C1 segment of cervical spinal cord (tissue), 14 donors: ENCODE data around the gene BCHE.
A peak's percentile ranks its signal among the peaks of the same experiment; 100 is the strongest.

Source experiments
- DNase-seq, 14 donors: peaks; one replicate each; lab custom pipeline; 2025; lab: John Stamatoyannopoulos, UW

The BCHE gene

DNA sequence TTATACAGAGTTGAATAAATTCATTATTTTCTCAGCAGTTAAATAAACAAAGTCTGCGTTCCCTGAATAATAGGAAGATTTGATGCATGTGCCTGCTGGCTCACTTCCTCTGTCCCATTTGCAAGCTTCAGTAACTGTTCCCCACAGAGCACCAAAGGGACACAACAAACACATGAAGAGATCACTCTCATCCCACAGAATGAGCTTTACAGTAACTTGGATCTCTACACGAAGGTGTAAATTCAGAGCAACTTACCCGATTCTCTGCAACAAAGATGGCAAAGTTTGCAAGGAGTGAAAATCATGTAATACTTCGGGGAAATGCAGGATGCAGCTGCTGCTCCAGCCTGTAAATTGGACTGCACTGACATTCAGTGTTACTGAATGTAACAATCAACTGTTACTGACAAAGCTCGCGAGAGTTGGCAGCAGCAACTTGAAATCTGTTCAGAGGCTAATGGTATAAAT is at the start of gene BCHE:
BCHE (minus strand) TSS at position 366 of the 468 bp plus-strand sequence. CDS start 6,390 bp downstream, outside the sequence.
- peak in 8 of 14 donors; percentile 2 to 48 (median 14) for DNase-seq

DNA sequence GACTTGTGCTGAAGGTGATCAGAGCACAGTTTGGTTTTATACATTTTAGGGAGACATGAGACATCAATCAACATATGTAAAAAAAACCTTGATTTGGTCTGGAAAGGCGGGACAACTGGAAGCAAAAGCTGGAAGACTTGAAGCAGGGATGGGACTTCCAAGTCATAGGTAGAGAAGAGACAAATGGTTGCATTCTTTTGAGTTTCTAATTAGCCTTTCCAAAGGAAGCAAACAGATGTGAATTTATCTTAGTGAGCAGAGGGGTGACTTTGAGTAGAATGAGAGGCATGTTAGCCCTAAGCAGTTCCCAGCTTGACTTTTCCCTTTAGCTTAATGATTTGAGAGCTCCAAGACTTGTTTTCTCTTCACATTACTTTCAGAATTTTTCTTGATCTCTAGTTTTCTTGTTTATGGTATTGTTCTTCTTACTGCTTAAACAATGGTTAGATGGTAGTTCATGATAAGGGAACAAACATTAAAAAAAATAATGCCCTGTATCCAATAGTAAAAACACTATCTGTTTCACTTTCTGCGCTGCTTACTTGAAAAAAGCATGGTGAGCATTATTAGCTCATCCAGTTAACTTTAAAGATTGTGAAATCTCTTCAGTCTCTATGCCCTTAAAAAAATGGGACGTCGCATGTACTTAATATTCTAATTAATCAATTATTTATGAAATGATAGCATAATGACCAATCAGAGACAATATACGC is 48.5 kb upstream of the BCHE start:
- no peak for DNase-seq

DNA sequence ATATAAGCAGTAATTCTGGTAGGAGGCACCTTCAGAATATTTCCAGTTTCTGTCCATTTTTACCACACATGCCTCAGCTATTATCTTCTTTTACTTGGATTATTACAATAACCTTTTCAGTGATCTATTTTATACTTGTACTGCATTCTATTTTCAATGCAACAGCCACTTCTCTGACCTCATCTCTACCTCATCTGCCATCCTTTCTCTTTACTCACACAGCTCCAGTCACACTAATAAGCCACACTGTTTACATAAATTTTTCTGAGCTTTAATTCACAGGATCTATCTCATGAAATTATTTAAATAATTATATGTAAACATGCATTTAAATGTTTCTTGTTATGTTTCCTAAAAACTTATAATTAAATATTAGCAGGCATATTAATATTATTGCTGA is 47.3 kb upstream of the BCHE start:
- no peak for DNase-seq

DNA sequence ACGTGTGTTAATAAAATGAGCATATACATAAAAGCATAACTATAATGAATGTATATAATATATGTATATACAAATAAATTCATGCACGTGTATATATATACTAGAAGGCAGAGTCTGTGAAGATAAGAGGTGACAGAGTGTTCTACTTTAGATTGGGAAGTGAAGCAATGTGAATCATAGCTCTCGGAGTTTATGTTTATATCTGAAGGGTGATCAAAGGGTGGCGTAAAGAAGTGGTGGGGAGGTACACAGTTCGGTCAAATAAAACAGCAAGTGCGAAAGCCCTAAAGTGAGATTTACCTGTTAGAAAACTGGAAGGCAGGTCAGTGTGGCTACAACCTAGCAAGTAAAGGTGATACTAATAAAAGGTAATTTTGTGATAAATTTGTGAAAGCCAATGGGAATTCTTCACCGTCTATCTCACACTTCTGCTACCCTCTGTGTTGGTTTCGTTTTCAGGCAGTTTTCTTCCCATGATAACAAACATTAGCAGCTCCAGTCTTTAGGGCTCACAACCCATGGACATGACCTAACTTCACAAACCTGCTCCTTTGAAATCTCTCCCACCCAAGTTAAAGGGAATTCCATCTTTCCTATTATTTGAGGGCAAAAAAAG is 46.7 kb upstream of the BCHE start:
- no peak for DNase-seq

DNA sequence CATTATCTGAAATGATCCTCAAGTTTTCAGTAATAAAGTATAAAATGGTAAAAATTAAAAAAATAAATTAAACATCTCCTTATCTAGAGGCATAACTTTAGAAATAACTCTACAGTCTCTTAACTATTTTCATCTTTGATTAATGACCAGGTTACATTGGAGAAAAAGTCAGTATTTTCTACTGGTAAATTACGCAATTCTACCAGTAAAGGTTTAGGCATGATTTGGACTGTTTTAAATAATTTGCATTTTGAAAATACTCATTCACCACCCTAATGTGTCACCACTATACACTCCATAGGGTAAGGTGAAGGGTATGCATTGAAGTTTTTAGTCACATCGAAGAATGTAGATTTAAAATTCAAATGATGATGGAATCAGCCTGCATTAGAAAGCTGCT is 45.9 kb upstream of the BCHE start:
- DNase-seq: no peak

DNA sequence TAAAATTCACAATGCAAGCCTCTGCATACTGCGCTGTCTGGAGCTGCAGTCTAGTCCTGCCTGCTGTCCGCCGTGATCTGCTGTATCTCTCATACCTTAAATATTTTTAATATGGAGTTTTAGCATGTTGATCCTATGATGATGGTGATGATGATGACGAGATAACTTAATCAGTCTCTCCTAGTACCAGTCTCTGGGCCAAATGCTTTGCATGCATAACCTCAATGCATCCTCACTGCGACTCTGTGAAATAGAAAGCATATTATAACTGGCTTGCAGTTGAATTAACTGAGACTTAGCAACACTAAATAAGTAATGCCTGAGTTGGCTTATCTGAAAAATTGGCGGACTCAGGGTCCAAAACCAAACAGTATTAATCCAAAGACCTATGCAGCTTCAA is 38.4 kb upstream of the BCHE start:
- no peak for DNase-seq

DNA sequence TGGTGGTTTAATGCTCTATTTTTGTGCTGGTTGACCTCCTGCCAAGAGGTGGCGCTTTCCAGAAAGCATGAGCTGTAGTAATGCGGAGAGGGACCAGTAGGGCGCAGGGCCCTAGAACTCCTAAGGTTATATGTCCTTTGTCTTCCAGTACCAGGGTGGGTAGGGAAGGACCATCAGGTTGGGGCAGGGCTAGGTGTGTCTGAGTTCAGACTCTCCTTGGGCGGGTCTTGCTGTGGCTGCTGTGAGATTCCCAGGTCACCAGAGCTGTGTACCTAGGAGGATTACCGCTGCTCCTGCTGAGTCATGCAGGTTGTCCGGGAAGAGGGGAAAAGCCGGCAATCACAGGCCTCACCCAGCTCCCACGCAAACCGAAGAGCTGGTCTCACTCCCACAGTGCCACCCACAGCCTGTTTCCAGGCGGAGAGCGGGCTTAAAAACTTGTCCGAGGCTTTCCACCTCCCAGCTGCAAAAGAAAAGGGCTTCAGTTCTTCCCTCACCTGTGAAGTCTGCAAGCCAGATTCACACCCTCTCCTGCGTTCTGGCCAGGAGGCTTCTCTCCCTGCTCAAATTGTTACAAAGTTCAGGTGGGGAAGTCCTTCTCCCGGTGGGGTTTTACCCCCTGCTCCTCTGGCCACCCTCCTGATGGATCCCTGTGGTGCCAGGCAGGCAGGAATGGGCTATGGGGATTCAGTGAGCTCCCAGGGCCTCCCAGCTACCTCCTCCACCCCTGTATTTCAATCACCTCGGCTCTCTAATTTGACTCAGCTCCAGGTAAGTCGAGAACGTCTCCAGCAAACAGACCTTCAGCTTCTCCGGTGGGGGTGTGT is 37.7 kb upstream of the BCHE start:
- DNase-seq: no peak

DNA sequence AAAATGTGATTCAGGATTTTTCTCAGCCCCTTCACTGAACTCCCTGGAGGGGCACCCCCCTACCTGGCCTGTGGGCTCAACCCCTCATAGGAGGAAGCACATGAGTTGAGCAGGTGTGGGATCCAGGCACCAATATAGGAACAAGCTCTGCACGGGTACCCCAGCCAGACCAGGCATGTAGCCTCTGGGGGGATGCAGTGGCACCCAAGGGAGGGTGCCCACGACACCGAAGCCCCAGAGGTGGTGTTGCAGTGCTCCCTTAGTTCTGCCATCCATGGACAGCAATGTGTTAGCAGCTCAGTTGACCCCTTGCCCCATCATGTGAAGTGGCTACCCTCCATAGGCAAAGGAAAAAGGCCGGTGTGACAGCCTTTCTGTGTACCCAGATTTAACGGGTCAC is 30.9 kb upstream of the BCHE start:
- no peak for DNase-seq

DNA sequence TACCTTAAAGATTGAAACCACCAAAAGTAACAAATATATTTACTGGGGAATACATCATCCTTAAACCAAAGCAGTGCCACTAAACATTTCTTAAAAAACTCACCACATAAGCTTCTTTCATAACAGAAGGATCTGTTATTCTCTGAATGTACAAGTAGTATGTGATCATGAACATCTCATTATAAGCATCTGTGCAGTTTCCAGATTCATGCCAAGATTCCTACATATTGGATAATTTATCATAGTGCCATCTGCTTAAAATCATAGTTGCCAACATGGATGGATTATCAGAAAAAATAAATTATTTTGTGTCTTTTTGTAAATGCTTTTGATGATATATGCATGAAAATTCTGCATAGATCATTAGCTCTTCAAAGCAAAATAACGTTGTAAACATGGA is 21.8 kb upstream of the BCHE start:
- DNase-seq: no peak

DNA sequence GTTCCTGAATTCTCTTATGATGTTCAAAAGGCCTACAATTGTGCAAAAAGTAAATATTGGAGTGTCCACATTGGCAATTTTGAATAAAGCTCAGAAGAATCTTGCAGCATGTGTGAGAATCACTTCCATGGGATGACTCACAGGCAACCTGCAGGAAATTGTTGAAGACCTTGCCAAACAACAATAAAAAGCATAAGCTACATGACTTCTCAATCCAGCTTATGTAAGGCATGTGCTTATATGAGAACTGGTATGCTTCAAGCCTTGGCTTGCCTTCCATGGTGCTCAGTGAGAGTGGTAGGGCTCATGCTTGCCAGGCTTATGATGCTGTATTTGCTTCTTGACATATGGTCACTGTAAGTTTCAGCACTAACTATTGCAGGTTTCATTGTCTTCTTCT is 18.4 kb upstream of the BCHE start:
- DNase-seq: no peak

DNA sequence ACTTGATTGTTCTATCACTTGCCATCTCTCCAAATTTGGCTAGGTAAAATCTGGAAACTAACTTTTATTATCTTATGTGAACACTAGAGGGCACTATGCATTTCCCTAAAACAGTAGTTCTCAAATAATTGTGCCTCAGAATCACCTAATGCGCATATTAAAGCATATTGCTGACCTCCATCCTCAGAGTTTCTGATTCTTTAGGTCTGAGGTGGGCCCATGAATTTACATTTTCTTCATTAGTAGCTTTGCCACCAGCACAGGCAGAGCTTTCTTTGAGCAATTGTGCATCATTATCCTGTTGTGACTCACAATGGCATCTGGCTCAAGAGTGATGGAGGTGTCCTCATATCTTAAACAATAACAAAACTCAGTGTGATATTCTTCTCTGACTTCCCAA is 17.5 kb upstream of the BCHE start:
- no peak for DNase-seq

DNA sequence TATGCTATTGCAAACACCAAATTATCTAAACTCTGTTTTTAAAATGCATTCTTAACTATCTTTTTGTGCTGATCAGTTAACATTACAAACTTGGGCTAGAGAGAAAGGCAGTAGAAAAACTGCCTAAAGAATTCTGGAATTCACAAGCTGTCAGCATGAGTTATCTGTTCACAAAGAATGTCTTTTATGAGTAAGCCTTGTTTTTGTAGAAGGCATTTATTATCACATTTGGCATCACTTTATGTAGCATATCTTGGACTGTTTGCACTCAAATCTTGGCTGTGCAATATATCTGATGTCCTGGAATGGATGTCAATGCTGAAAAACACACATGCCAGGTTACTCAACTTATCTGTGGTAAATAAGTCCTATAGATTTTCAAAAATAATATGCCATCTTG is 15.5 kb upstream of the BCHE start:
- DNase-seq: no peak

DNA sequence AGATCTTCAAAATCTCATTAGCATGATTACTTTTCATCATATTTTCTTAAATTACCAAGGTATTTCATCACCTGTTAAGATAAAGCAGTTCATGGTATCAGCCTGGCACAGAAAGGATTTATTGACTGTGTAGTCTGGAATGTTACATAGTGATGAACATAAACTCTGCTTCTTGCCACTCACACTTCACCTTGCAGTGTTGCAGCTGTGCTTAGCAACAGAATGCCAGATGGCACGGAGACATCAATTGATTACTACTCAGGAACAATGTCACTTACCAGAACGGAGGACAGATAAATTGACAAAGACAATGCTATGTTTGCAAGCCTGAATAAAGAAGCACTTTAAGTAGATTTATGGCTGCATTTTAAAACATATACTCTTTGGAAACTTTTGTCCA is 15.0 kb upstream of the BCHE start:
- DNase-seq: no peak

DNA sequence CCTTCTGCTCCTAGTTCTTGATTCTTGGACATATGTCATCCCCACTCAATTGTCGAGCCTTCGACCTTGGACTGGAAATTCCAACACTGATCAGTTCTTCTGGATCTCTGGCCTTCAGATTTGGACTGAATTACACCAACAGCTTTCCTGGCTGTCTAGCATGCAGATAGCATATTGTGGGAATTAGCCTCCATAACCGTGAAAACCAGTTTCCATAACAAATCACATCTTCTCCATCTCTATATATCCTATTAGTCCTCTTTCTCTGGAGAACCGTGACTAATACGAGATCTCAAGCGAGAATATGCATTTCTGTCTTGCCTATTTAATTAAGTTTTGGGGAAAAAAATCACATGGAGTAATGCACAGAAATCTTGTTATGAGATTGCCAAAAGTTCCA is 8.8 kb upstream of the BCHE start:
- DNase-seq: no peak

DNA sequence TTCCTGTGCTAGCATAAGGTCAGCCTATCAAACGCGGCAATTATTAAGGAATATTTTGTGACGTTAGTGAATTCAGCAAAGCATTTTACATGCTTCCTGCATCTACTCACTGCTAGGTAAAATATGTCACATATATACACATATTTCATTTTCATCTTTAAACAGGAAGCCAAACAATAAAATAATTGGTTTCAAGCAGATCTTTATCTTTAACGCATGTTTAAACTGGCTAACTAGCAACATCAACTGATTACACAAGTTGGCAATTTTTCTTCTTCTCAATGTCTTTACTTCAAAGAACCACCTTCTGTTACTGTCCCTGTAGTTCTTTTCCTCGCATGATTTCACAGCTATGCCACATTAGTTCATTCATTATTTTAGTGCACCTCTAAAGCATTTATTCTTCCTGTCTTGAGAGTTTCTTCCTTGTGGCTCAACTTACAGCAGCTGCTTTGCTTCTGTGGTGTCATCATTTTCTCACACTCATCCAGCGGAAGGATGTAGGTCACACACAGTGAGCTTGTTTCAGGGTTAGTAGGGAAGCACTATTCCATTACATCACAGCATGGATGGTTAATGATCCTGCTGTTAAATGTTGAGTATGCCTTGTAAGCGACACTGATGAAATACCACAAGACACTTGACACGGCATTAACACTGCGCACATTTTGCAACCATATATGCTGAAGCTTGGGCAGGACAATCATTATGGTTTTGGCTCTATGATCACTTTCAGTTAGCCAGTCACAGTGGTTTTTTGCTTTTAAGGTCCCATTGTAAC is 2.3 kb upstream of the BCHE start:
- no peak for DNase-seq

DNA sequence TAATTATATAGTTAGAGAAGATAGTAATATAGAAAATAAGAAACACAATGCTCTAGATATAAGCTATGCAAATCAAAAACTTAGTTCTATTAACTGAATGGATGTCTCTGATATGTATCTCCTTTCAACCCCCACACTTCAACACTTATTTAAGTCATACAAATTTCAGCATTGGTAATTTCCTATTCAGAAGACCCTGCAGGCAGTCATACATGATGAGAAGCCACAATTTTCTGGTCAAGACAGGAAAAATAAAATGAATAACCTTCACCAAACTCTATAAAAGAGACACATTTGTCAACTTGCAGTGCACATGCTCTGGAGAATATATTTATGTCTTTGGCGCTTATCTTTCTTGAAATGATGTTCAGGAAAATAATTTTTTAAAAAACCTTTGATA is 578 bp upstream of the BCHE start:
- no peak for DNase-seq

DNA sequence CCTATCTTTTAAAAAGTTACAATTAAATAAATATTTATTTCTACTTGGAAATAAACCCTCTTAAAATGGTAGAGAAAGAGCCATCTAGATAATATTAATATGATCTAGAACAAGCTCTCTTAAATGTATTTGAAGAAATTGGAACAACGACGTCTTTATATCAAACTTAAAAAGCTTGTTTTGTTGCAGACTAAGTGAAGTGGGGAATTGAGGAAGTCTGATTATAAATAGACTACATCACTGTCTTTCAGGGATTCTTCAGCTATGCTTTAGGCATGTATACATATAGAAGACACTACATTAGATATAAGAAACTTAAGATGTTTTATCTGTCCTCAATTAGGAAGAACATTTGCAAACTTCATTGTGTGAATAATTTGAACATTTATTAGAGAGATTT is 1.8 kb downstream of the BCHE start:
- DNase-seq: no peak

DNA sequence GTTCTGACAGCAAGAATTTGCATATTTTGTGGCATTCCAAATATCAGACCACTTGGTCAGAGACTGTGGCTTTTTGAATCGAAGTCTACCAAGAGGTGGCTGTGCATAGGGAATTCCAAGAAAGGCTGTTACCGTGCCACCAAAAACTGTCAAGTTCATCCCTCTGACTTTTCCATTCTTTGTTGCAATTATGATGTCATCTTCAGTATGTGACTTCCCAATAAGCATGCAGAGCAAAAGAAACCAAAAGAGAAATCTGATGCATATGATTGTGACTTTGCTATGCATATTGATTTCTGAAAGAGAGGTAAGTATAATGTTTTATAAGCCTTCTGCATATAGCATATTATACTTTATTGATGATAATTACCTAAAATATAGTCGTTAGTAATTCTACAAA is 6.5 kb downstream of the BCHE start:
- DNase-seq: no peak

DNA sequence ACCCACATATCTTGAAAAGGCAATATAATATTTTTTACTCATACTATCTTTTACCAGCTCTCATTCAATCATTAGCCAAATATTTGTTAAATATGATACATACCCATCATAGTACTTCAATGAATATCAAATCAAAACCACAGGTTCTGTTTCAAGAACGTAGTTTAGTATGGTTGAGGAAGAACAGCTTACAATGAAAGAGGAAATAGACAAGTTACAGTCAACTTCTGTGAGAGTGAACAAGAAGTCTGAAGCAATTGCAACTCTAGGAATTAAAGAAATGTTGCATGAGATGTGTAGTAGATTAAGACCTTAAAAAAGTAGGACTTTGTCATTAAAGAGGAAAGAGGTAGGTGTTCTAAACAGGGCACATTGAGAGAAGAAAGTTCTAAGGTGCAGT is 9.3 kb downstream of the BCHE start:
- DNase-seq: no peak

DNA sequence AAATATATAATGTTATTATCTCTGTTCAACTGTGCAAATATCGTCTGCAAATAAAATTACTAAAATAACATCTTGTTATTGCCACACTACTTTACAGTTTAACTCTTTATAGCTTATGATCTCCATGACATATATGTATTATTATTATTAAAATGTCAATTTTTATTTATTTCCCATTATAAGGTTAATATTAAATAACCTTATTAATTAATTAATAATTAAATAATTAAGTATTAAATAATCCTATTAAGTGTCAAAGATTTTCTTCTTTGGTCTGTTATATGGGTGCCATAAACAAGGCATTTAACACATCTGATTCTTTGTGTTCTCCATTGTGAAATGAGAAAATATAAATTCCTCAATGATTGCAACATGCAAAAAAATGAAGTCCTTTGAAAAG is 10.0 kb downstream of the BCHE start:
- DNase-seq: no peak

DNA sequence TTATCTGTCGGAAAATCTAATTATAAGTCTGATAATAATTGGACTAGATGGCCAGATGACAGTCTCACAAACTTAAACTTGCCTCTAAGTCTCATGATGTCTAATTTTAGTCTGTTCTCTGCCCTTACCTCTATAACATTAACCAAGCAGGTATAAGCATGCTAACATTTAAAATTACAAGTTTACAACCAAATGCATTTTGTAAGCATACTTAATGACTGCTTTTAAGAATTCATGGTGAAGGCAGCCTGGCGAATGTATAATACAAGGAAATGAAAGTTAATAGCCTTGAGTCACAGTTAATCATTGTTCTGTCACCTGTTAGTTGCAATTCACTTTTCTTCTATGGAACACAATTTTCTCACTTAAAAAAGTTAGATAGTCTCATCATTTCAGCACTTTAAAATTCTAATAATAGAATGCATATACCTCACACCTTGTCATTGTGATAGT is 16.5 kb downstream of the BCHE start:
- DNase-seq: no peak

DNA sequence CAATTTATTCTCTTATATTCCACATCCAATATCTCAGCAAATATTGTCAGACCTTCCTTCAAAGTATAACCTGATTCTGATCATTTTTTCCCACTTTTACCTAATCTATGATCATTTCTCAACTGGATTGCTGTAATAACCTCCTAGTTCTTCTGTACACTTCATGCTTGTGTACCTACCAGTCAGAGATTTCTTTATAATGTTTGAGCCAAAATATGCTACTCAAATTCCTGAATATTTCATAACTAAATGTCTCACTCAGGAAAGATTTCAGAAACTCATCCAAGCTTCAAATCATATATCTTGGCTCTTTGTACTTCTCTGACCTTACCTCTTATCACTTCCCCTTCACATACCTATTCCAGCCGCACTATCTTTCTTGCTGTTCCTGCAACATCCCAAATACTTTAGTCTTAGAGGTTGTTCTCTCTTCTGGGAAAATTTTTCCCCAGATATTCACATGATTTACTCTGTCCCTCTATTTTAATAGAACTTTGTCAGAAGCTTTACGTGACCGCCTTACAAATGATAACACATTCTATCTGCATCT is 20.0 kb downstream of the BCHE start:
- DNase-seq: no peak
